ENCODE results near the gene NPAS1. TPM values are rescaled to one million over a fixed set of nuclear protein-coding genes. Genes with fewer than 3 reads are reported as not detected.

NPAS1 gene
- polyA plus RNA-seq, 3 donors: not detected

GRCh38 chr19:47093841-47094240 lies 74.2 kb downstream of the NPAS1 start:
- no peak for DNase-seq
- H3K27me3 ChIP-seq (ENCODE audit: control insufficient read depth in 2 of 2, insufficient read depth in 2 of 2, low read length in 2 of 2): no peaks in the 10 kb centered on the region
- H3K4me1 ChIP-seq (ENCODE audit: control insufficient read depth in 1 of 2, insufficient read depth in 2 of 2, low read length in 2 of 2): peaks cover 6 to 10% of the 10 kb centered on the region in 2 donors
- no peak overlapping the region for H2AFZ ChIP-seq (ENCODE audit: insufficient read depth, low read depth, low read length, poor library complexity, severe bottlenecking)
- H3K9ac ChIP-seq (ENCODE audit: insufficient read depth, low read length, poor library complexity, severe bottlenecking): no peak overlapping the region
- peaks cover 59 to 92% of the 10 kb centered on the region in 2 donors for H3K36me3 ChIP-seq (replicated peaks in 1 of 2; ENCODE audit: control insufficient read depth in 1 of 2, insufficient read depth in 2 of 2, low read length in 2 of 2)
- Mint-ChIP-seq H3K36me3 (peaks cover 71 to 95% of the 10 kb centered on the region in 2 donors), H3K9me3 (no peaks in the 10 kb centered on the region), H3K4me3 (no peak overlapping the region), H3K27ac (peak overlapping the region in 4 of 7 donors; percentile 0 to 65 (median 47)), H3K27me3 (ENCODE audit: low read depth in 3 of 3) (peaks cover 0 to under 1% (median 0%) of the 10 kb centered on the region in 3 donors), H3K4me1 (peaks cover 10% of the 10 kb centered on the region)
- peaks cover 64% of the 10 kb centered on the region for H3K79me2 ChIP-seq (ENCODE audit: insufficient read depth, low read length)
- no peak overlapping the region for H3K4me3 ChIP-seq (replicated peaks in 1 of 3; ENCODE audit: low read depth in 2 of 3, low read length in 3 of 3)
- intact Hi-C loops (cut with micrococcal nuclease): no loop called here
- 95% methylated on average over 9 of the region's 10 CpGs for WGBS (ENCODE audit: insufficient coverage)
- H4K20me1 ChIP-seq (ENCODE audit: insufficient read depth, low read length): peaks cover 72% of the 10 kb centered on the region
- no peak overlapping the region for H3K4me2 ChIP-seq (replicated peaks; ENCODE audit: extremely low read depth, low read length, poor library complexity, severe bottlenecking)
- peak overlapping the region in 1 of 2 donors; percentile 22 for H3K27ac ChIP-seq (ENCODE audit: low read depth in 1 of 2, low read length in 2 of 2)
- no peaks in the 10 kb centered on the region for H3K9me3 ChIP-seq (replicated peaks in 1 of 2; ENCODE audit: control insufficient read depth in 1 of 2, insufficient read depth in 1 of 2, low read length in 2 of 2)
- TF ChIP-seq, protein P1, sequence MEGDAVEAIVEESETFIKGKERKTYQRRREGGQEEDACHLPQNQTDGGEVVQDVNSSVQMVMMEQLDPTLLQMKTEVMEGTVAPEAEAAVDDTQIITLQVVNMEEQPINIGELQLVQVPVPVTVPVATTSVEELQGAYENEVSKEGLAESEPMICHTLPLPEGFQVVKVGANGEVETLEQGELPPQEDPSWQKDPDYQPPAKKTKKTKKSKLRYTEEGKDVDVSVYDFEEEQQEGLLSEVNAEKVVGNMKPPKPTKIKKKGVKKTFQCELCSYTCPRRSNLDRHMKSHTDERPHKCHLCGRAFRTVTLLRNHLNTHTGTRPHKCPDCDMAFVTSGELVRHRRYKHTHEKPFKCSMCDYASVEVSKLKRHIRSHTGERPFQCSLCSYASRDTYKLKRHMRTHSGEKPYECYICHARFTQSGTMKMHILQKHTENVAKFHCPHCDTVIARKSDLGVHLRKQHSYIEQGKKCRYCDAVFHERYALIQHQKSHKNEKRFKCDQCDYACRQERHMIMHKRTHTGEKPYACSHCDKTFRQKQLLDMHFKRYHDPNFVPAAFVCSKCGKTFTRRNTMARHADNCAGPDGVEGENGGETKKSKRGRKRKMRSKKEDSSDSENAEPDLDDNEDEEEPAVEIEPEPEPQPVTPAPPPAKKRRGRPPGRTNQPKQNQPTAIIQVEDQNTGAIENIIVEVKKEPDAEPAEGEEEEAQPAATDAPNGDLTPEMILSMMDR (IDR thresholded peaks at IDR 0.05): no peak

- Histone ChIP-seq H3K9me3 (replicated peaks in 1 of 2; ENCODE audit: control insufficient read depth in 1 of 2, insufficient read depth in 1 of 2, low read length in 2 of 2) (no peaks in the 10 kb centered on the region), H3K4me1 (ENCODE audit: control insufficient read depth in 1 of 2, insufficient read depth in 2 of 2, low read length in 2 of 2) (peaks cover 6 to 10% of the 10 kb centered on the region in 2 donors), H3K9ac (ENCODE audit: insufficient read depth, low read length, poor library complexity, severe bottlenecking) (peak overlapping the region; percentile 10), H3K27ac (ENCODE audit: low read depth in 1 of 2, low read length in 2 of 2) (peak overlapping the region in 1 of 2 donors; percentile 57), H3K79me2 (ENCODE audit: insufficient read depth, low read length) (peaks cover 70% of the 10 kb centered on the region), H3K4me2 (replicated peaks; ENCODE audit: extremely low read depth, low read length, poor library complexity, severe bottlenecking) (no peak overlapping the region), H2AFZ (ENCODE audit: insufficient read depth, low read depth, low read length, poor library complexity, severe bottlenecking) (no peak overlapping the region), H3K36me3 (replicated peaks in 1 of 2; ENCODE audit: control insufficient read depth in 1 of 2, insufficient read depth in 2 of 2, low read length in 2 of 2) (peaks cover 52 to 86% of the 10 kb centered on the region in 2 donors), H3K27me3 (ENCODE audit: control insufficient read depth in 2 of 2, insufficient read depth in 2 of 2, low read length in 2 of 2) (no peaks in the 10 kb centered on the region), H3K4me3 (replicated peaks in 1 of 3; ENCODE audit: low read depth in 2 of 3, low read length in 3 of 3) (no peak overlapping the region), H4K20me1 (ENCODE audit: insufficient read depth, low read length) (peaks cover 78% of the 10 kb centered on the region)
- no peaks in the 10 kb centered on the region for H3K27me3 Mint-ChIP-seq (ENCODE audit: low read depth in 3 of 3)
- TF ChIP-seq, protein P1 (IDR thresholded peaks at IDR 0.05): no peak
- H3K4me3 Mint-ChIP-seq: no peak overlapping the region
- no peaks in the 10 kb centered on the region for H3K9me3 Mint-ChIP-seq
- H3K36me3 Mint-ChIP-seq: peaks cover 63 to 94% of the 10 kb centered on the region in 2 donors
- peaks cover 10% of the 10 kb centered on the region for H3K4me1 Mint-ChIP-seq
- 38% methylated on average over 8 of the region's 15 CpGs for WGBS (ENCODE audit: insufficient coverage)
- H3K27ac Mint-ChIP-seq: peak overlapping the region in 5 of 7 donors; percentile 26 to 87 (median 85)
- intact Hi-C loops (cut with micrococcal nuclease): no loop called here
- peak in 1 of 3 donors; percentile 36 for DNase-seq
Measured at GRCh38 chr19:47094557-47095475, 75.2 kb downstream of the NPAS1 start.

Other genes with a start within 250 kb of the NPAS1 start
- gene SLC1A5, start 231.2 kb upstream of the NPAS1 start, polyA plus RNA-seq: 10 to 100 TPM; 34.6 to 64.9 (median 57.3) TPM
- 100 to 1,000 TPM; 123 to 194 (median 170) TPM for gene AP2S1, start 169.0 kb upstream of the NPAS1 start, polyA plus RNA-seq
- gene ARHGAP35, start 158.8 kb upstream of the NPAS1 start, polyA plus RNA-seq: 1 to 10 TPM; 1.5 to 7.6 (median 2.0) TPM
- 100 to 1,000 TPM in 2 of 3 donors, 10 to 100 TPM in 1; 22.0 to 159 (median 103) TPM for gene TMEM160, start 28.8 kb downstream of the NPAS1 start, polyA plus RNA-seq
- gene ZC3H4, start 93.9 kb downstream of the NPAS1 start, polyA plus RNA-seq: 1 to 10 TPM in 1 of 3 donors, under 1 TPM in 2; 0.24 to 9.9 (median 0.60) TPM
- gene SAE1, start 111.0 kb downstream of the NPAS1 start, polyA plus RNA-seq: 10 to 100 TPM; 28.3 to 54.2 (median 46.5) TPM
- gene BBC3, start 211.4 kb downstream of the NPAS1 start, polyA plus RNA-seq: 10 to 100 TPM in 1 of 3 donors, 1 to 10 TPM in 2; 2.5 to 17.4 (median 4.8) TPM
- 1 to 10 TPM; 6.3 to 10.0 (median 7.6) TPM for gene CCDC9, start 236.7 kb downstream of the NPAS1 start, polyA plus RNA-seq